GM23248 (cell line): ENCODE results near the gene RSF1.

Experiments used
- EZH2 ChIP-seq: fragments of 200-600 bp; sonication (generic); IDR thresholded peaks from 2 replicates; pipeline ENCODE4 v1.6.1; 2018; ENCODE audit warnings: antibody characterized with exemption, mild to moderate bottlenecking; ENCODE audit not compliant: insufficient read depth, poor library complexity, severe bottlenecking
- EZH2phosphoT487 ChIP-seq: fragments of 200-600 bp; sonication (generic); IDR thresholded peaks from 2 replicates; pipeline ENCODE4 v1.6.1; 2018; ENCODE audit warnings: antibody characterized with exemption, moderate library complexity, mild to moderate bottlenecking, low read depth; ENCODE audit not compliant: insufficient read depth

DNA sequence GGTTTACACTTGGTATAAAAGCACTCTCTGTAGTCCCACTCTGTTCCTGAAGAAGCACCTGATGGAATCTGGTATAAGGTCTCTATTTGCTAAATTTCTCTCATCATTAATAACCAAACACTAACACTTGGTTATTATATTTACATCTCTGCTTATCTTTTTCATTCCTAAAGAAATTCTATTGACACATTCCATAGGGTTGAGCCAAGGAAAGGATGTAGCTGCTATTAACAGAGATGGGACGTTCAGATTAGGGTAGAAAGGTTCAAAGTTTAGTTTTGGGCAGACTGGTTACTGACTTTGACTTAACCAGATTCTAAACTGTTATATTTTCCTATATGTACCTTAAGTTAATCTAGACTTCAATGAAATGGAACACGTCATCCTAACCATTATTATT lies 91.5 kb downstream of the RSF1 start:
- TF ChIP-seq EZH2 (no peak), EZH2phosphoT487 (no peak)
